Activated naive CD8-positive, alpha-beta T cell treated with anti-CD3 and anti-CD28 coated beads, Interleukin-2, amount 50 U/mL, for 24 hours (primary cell): ENCODE results near the gene IL10RB.

ENCODE experiments used
- ATAC-seq: fragments of 150-1000 bp; cut with Tn5 transposase; one replicate; pipeline ENCODE4 v1.10.0; 2021
- DNase-seq: peaks from one replicate; pipeline ENCODE4 v3.0.0; 2021
- H3K27ac Mint-ChIP-seq: one replicate; pipeline ENCODE4 v1.8.0; 2021; ENCODE audit warnings: mild to moderate bottlenecking, mixed read lengths
- H3K27me3 Mint-ChIP-seq: one replicate; pipeline ENCODE4 v1.8.0; 2021; ENCODE audit warnings: mixed read lengths
- H3K36me3 Mint-ChIP-seq: one replicate; pipeline ENCODE4 v1.8.0; 2021; ENCODE audit warnings: low read depth, mixed read lengths
- H3K4me1 Mint-ChIP-seq: one replicate; pipeline ENCODE4 v1.8.0; 2021; ENCODE audit warnings: mixed read lengths
- H3K4me3 Mint-ChIP-seq: one replicate; pipeline ENCODE4 v1.8.0; 2021; ENCODE audit warnings: mild to moderate bottlenecking, moderate library complexity, mixed read lengths
- H3K9me3 Mint-ChIP-seq: one replicate; pipeline ENCODE4 v1.8.0; 2021; ENCODE audit warnings: mixed read lengths

The IL10RB gene

GRCh38 chr21:33266789-33267135 is 595 bp downstream of the IL10RB start:
- ATAC-seq (peak; percentile 35), DNase-seq (peak; percentile 54)
- Mint-ChIP-seq H3K27ac (peak overlapping the region; percentile 94), H3K4me3 (peak overlapping the region; percentile 96), H3K4me1 (peaks cover 47% of the 10 kb centered on the region), H3K27me3 (no peaks in the 10 kb centered on the region), H3K36me3 (peaks cover 32% of the 10 kb centered on the region), H3K9me3 (no peaks in the 10 kb centered on the region)

- ATAC-seq = no peak
- Mint-ChIP-seq H3K27me3 (no peaks in the 10 kb centered on the region), H3K27ac (peak overlapping the region; percentile 94), H3K4me3 (peak overlapping the region; percentile 96), H3K4me1 (peaks cover 50% of the 10 kb centered on the region), H3K9me3 (no peaks in the 10 kb centered on the region), H3K36me3 (peaks cover 35% of the 10 kb centered on the region)
- no peak for DNase-seq
These were observed 1.1 kb downstream of the IL10RB start for GRCh38 chr21:33267250-33267649.

GRCh38 chr21:33268393-33268736 is 2.2 kb downstream of the IL10RB start:
- ATAC-seq (peak; percentile 2), DNase-seq (no peak)
- H3K4me3 Mint-ChIP-seq = peak overlapping the region; percentile 96
- no peaks in the 10 kb centered on the region for H3K9me3 Mint-ChIP-seq
- peak overlapping the region; percentile 94 for H3K27ac Mint-ChIP-seq
- no peaks in the 10 kb centered on the region for H3K27me3 Mint-ChIP-seq
- H3K4me1 Mint-ChIP-seq = peaks cover 53% of the 10 kb centered on the region
- H3K36me3 Mint-ChIP-seq = peaks cover 31% of the 10 kb centered on the region

- ATAC-seq = peak; percentile 53
- Mint-ChIP-seq H3K27ac (peak overlapping the region; percentile 94), H3K4me3 (no peak overlapping the region), H3K4me1 (peaks cover 56% of the 10 kb centered on the region), H3K27me3 (no peaks in the 10 kb centered on the region), H3K9me3 (no peaks in the 10 kb centered on the region), H3K36me3 (peaks cover 33% of the 10 kb centered on the region)
- DNase-seq = peak; percentile 33
These were observed 2.7 kb downstream of the IL10RB start for GRCh38 chr21:33268737-33269441.

GRCh38 chr21:33270986-33271385 is 4.8 kb downstream of the IL10RB start:
- Mint-ChIP-seq H3K9me3 (no peaks in the 10 kb centered on the region), H3K4me1 (peaks cover 47% of the 10 kb centered on the region), H3K4me3 (no peak overlapping the region), H3K27me3 (no peaks in the 10 kb centered on the region), H3K36me3 (peaks cover 35% of the 10 kb centered on the region), H3K27ac (no peak overlapping the region)
- DNase-seq = no peak
- no peak for ATAC-seq

- Mint-ChIP-seq H3K4me3 (no peak overlapping the region), H3K36me3 (peaks cover 38% of the 10 kb centered on the region), H3K27ac (peak overlapping the region; percentile 65), H3K9me3 (no peaks in the 10 kb centered on the region), H3K27me3 (no peaks in the 10 kb centered on the region), H3K4me1 (peaks cover 31% of the 10 kb centered on the region)
- ATAC-seq (no peak), DNase-seq (no peak)
These were observed 6.9 kb downstream of the IL10RB start for GRCh38 chr21:33273044-33273443.

- Mint-ChIP-seq H3K27ac (no peak overlapping the region), H3K27me3 (no peaks in the 10 kb centered on the region), H3K9me3 (peaks cover 4% of the 10 kb centered on the region), H3K36me3 (peaks cover 53% of the 10 kb centered on the region), H3K4me1 (peaks cover 1% of the 10 kb centered on the region), H3K4me3 (no peak overlapping the region)
- no peak for DNase-seq
- ATAC-seq = no peak
These were observed 12.6 kb downstream of the IL10RB start for GRCh38 chr21:33278721-33279120.

GRCh38 chr21:33279330-33279820 is 13.2 kb downstream of the IL10RB start:
- Mint-ChIP-seq H3K27ac (no peak overlapping the region), H3K36me3 (peaks cover 54% of the 10 kb centered on the region), H3K4me3 (no peak overlapping the region), H3K9me3 (peaks cover 4% of the 10 kb centered on the region), H3K4me1 (no peaks in the 10 kb centered on the region), H3K27me3 (no peaks in the 10 kb centered on the region)
- DNase-seq = no peak
- ATAC-seq = no peak

- DNase-seq = no peak
- Mint-ChIP-seq H3K36me3 (peaks cover 59% of the 10 kb centered on the region), H3K4me3 (no peak overlapping the region), H3K4me1 (no peaks in the 10 kb centered on the region), H3K27ac (no peak overlapping the region), H3K9me3 (peaks cover 4% of the 10 kb centered on the region), H3K27me3 (no peaks in the 10 kb centered on the region)
- no peak for ATAC-seq
These were observed 15.0 kb downstream of the IL10RB start for GRCh38 chr21:33281096-33281652.

- no peaks in the 10 kb centered on the region for H3K27me3 Mint-ChIP-seq
- H3K9me3 Mint-ChIP-seq = peaks cover 4% of the 10 kb centered on the region
- H3K36me3 Mint-ChIP-seq = peaks cover 53% of the 10 kb centered on the region
- H3K4me3 Mint-ChIP-seq = no peak overlapping the region
- H3K27ac Mint-ChIP-seq = no peak overlapping the region
- H3K4me1 Mint-ChIP-seq = no peaks in the 10 kb centered on the region
- ATAC-seq (no peak), DNase-seq (no peak)
These were observed 17.0 kb downstream of the IL10RB start for GRCh38 chr21:33283203-33283602.

GRCh38 chr21:33286076-33286475 is 19.9 kb downstream of the IL10RB start:
- Mint-ChIP-seq H3K36me3 (peaks cover 31% of the 10 kb centered on the region), H3K4me3 (no peak overlapping the region), H3K4me1 (no peaks in the 10 kb centered on the region), H3K9me3 (no peaks in the 10 kb centered on the region), H3K27me3 (no peaks in the 10 kb centered on the region), H3K27ac (no peak overlapping the region)
- no peak for DNase-seq
- ATAC-seq = no peak

GRCh38 chr21:33286600-33287456 is 20.7 kb downstream of the IL10RB start:
- ATAC-seq (no peak), DNase-seq (no peak)
- H3K4me1 Mint-ChIP-seq = no peaks in the 10 kb centered on the region
- H3K36me3 Mint-ChIP-seq = peaks cover 31% of the 10 kb centered on the region
- no peaks in the 10 kb centered on the region for H3K9me3 Mint-ChIP-seq
- H3K27me3 Mint-ChIP-seq = no peaks in the 10 kb centered on the region
- H3K4me3 Mint-ChIP-seq = no peak overlapping the region
- H3K27ac Mint-ChIP-seq = no peak overlapping the region

- no peak overlapping the region for H3K4me3 Mint-ChIP-seq
- no peak overlapping the region for H3K27ac Mint-ChIP-seq
- H3K36me3 Mint-ChIP-seq = peaks cover 20% of the 10 kb centered on the region
- H3K27me3 Mint-ChIP-seq = no peaks in the 10 kb centered on the region
- no peak for ATAC-seq
- peaks cover 7% of the 10 kb centered on the region for H3K4me1 Mint-ChIP-seq
- no peak for DNase-seq
- H3K9me3 Mint-ChIP-seq = no peaks in the 10 kb centered on the region
These were observed 23.1 kb downstream of the IL10RB start for GRCh38 chr21:33289199-33289819.

- peaks cover 11% of the 10 kb centered on the region for H3K4me1 Mint-ChIP-seq
- DNase-seq (no peak), ATAC-seq (no peak)
- H3K4me3 Mint-ChIP-seq = no peak overlapping the region
- no peaks in the 10 kb centered on the region for H3K27me3 Mint-ChIP-seq
- no peak overlapping the region for H3K27ac Mint-ChIP-seq
- H3K36me3 Mint-ChIP-seq = peaks cover 15% of the 10 kb centered on the region
- no peaks in the 10 kb centered on the region for H3K9me3 Mint-ChIP-seq
These were observed 24.3 kb downstream of the IL10RB start for GRCh38 chr21:33290441-33290840.
